ENCODE data around the gene SCAPER.

DNA sequence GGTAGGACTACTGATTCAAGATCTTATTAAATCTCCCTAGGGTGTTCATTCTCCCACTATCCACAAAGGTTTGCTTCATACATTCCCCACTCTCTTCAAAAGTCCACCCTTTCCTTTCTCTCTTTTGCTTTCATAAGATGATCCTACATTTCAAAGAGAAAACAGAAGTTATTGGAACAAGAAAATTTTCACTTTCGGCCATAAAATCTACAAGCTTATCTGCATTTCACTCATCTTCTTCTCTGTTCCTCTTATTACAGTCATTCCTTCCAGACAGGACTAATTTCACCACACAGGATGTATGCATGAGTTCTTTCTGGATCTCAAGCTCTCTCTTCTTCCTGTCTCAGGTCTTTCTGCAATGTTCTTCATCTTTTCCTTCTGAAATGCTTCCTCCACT lies 329.9 kb downstream of the SCAPER start:
- TF ChIP-seq, protein P1, sequence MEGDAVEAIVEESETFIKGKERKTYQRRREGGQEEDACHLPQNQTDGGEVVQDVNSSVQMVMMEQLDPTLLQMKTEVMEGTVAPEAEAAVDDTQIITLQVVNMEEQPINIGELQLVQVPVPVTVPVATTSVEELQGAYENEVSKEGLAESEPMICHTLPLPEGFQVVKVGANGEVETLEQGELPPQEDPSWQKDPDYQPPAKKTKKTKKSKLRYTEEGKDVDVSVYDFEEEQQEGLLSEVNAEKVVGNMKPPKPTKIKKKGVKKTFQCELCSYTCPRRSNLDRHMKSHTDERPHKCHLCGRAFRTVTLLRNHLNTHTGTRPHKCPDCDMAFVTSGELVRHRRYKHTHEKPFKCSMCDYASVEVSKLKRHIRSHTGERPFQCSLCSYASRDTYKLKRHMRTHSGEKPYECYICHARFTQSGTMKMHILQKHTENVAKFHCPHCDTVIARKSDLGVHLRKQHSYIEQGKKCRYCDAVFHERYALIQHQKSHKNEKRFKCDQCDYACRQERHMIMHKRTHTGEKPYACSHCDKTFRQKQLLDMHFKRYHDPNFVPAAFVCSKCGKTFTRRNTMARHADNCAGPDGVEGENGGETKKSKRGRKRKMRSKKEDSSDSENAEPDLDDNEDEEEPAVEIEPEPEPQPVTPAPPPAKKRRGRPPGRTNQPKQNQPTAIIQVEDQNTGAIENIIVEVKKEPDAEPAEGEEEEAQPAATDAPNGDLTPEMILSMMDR (IDR thresholded peaks at IDR 0.05 in 2 of 3, conservative IDR thresholded peaks at IDR 0.05 in 1 of 3; ENCODE audit: borderline replicate concordance in 1 of 3, insufficient read depth in 1 of 3, low read depth in 2 of 3, low read length in 2 of 3) = no peak
- no peak for TF ChIP-seq JUND (IDR thresholded peaks at IDR 0.05)
- TF ChIP-seq POLR2AphosphoS5 (IDR thresholded peaks at IDR 0.05; ENCODE audit: low read depth, low read length) = no peak

Data from HCT116 (cell line).